Panc1 (cell line): ENCODE data around the gene PRLH. TPM values are rescaled to one million over a fixed set of nuclear protein-coding genes. Genes with fewer than 3 reads are reported as not detected.

ENCODE experiments used
- ATAC-seq: fragments of 200-7000 bp; cut with Tn5 transposase; 2 replicates; pipeline ENCODE4 v1.9.1; 2020; ENCODE audit warnings: mild to moderate bottlenecking, moderate library complexity
- BruUV-seq: library from RNA; stranded (reverse); fragments of 400-500 nt; replicated peaks from 2 replicates; lab custom pipeline; 2021; lab: Mats Ljungman, UMichigan
- CTCF ChIA-PET: fragments of 300-600 bp; sonication (Branson Sonifier 250); formaldehyde crosslinking; loops from one replicate; lab custom pipeline; 2022; ENCODE audit warnings: antibody characterized with exemption; lab: Charles Lee
- POLR2A ChIA-PET: fragments of 300-600 bp; sonication (Branson Sonifier 250); formaldehyde crosslinking; loops from one replicate; lab custom pipeline; 2022; ENCODE audit warnings: antibody characterized with exemption; lab: Charles Lee
- DNase-seq: peaks from one replicate; pipeline ENCODE4 v3.0.0-alpha.2; 2010; ENCODE audit warnings: low read depth, low spot score
- H3K27ac ChIP-seq: 2 replicates; pipeline ENCODE4 v1.5.1; 2011; ENCODE audit warnings: mild to moderate bottlenecking, low read length, inconsistent platforms
- H3K27me3 ChIP-seq: fragments of 200-500 bp; sonication (Bioruptor generic); 2 replicates; pipeline ENCODE4 v1.6.0; 2014; ENCODE audit warnings: low read length, inconsistent platforms; ENCODE audit not compliant: control insufficient read depth, insufficient read depth
- H3K36me3 ChIP-seq: fragments of 200-500 bp; sonication (Bioruptor generic); 2 replicates; pipeline ENCODE4 v1.5.1; 2014; ENCODE audit warnings: inconsistent platforms, mild to moderate bottlenecking, low read length, moderate library complexity; ENCODE audit not compliant: control insufficient read depth, insufficient read depth
- H3K4me1 ChIP-seq: 2 replicates; pipeline ENCODE4 v1.5.1; 2011; ENCODE audit warnings: inconsistent platforms, mild to moderate bottlenecking, low read length, moderate library complexity; ENCODE audit not compliant: control insufficient read depth, insufficient read depth
- H3K4me3 ChIP-seq, 2 experiments: 2 replicates each; pipeline ENCODE4 v1.5.1; 2011 to 2012; ENCODE audit warnings: low read depth in 2 of 2, low read length in 2 of 2, mild to moderate bottlenecking in 2 of 2, inconsistent platforms in 1 of 2, moderate library complexity in 1 of 2
- H3K9me3 ChIP-seq: fragments of 200-500 bp; sonication (Bioruptor generic); 2 replicates; pipeline ENCODE4 v1.5.1; 2014; ENCODE audit warnings: low read depth, mild to moderate bottlenecking, inconsistent platforms, low read length, moderate library complexity; ENCODE audit not compliant: control insufficient read depth, insufficient read depth
- POLR2AphosphoS5 ChIP-seq: IDR thresholded peaks from 2 replicates; pipeline ENCODE4 v1.6.1; 2012; ENCODE audit warnings: mild to moderate bottlenecking, low read depth, low read length, moderate library complexity
- SIN3A ChIP-seq: IDR thresholded peaks from 2 replicates; pipeline ENCODE4 v1.6.1; 2012; ENCODE audit warnings: low read depth, mild to moderate bottlenecking, low read length, moderate library complexity, borderline replicate concordance; ENCODE audit not compliant: insufficient read depth
- TCF7L2 ChIP-seq: IDR thresholded peaks from 2 replicates; pipeline ENCODE4 v1.6.1; 2011; ENCODE audit warnings: mild to moderate bottlenecking, low read depth, low read length, inconsistent platforms
- in situ Hi-C: cut with HindIII; loops from 2 replicates; pipeline ENCODE4 v1.10.0; 2016; ENCODE audit warnings: low sequenced_read_pairs, low pct_unique_long_range_greater_than_20kb
- intact Hi-C: fragments of 100-400 bp; cut with micrococcal nuclease; formaldehyde crosslinking; loops from one replicate; pipeline ENCODE4 v1.10.0; 2022; ENCODE audit not compliant: unreplicated experiment
- total RNA-seq: library from RNA; stranded (reverse); gene quantifications from one replicate; pipeline ENCODE4 v1.2.1, GENCODE V29; 2021; ENCODE audit not compliant: unreplicated experiment
- TF ChIP-seq, protein P1 (sequence below), 2 experiments: IDR thresholded peaks; 2 replicates each; pipeline ENCODE4 v1.6.1; 2011 to 2012; ENCODE audit warnings: low read depth in 2 of 2, control low read depth in 1 of 2, low read length in 1 of 2, mild to moderate bottlenecking in 1 of 2, moderate library complexity in 1 of 2; ENCODE audit not compliant: insufficient read depth in 1 of 2
- TF ChIP-seq, protein P2 (sequence below): fragments of 450-650 bp; IDR thresholded peaks from 2 replicates; pipeline ENCODE4 v1.5.1; 2017; ENCODE audit warnings: mild to moderate bottlenecking

Gene PRLH
- total RNA-seq, 1 experiment from 2014 or later: not detected

DNA sequence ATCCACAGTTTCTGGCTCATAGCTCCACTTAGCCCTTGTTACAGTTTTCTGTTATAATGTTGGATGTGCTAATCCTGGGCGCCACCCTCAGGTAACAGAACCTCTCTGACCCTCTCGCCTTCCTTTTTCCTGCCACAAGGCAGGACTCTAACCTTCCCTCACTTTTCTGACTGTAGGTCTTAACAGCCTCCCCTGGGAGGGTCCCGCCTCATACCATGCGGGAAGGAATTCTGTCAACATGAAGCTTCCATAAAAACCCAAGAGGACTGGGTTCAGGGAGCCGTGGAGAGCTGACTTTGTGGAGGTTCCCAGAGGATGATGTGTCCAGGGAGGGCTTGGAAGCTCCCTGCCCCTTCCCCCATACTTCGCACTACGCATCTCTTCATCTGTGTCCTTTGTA lies 36.0 kb downstream of the PRLH start:
- TF ChIP-seq, protein P1, sequence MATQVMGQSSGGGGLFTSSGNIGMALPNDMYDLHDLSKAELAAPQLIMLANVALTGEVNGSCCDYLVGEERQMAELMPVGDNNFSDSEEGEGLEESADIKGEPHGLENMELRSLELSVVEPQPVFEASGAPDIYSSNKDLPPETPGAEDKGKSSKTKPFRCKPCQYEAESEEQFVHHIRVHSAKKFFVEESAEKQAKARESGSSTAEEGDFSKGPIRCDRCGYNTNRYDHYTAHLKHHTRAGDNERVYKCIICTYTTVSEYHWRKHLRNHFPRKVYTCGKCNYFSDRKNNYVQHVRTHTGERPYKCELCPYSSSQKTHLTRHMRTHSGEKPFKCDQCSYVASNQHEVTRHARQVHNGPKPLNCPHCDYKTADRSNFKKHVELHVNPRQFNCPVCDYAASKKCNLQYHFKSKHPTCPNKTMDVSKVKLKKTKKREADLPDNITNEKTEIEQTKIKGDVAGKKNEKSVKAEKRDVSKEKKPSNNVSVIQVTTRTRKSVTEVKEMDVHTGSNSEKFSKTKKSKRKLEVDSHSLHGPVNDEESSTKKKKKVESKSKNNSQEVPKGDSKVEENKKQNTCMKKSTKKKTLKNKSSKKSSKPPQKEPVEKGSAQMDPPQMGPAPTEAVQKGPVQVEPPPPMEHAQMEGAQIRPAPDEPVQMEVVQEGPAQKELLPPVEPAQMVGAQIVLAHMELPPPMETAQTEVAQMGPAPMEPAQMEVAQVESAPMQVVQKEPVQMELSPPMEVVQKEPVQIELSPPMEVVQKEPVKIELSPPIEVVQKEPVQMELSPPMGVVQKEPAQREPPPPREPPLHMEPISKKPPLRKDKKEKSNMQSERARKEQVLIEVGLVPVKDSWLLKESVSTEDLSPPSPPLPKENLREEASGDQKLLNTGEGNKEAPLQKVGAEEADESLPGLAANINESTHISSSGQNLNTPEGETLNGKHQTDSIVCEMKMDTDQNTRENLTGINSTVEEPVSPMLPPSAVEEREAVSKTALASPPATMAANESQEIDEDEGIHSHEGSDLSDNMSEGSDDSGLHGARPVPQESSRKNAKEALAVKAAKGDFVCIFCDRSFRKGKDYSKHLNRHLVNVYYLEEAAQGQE (IDR thresholded peaks at IDR 0.05; ENCODE audit: insufficient read depth in 1 of 2, low read depth in 2 of 2, low read length in 1 of 2): no peak
- TF ChIP-seq SIN3A (no peak), POLR2AphosphoS5 (no peak), TCF7L2 (no peak)
- TF ChIP-seq, protein P2, sequence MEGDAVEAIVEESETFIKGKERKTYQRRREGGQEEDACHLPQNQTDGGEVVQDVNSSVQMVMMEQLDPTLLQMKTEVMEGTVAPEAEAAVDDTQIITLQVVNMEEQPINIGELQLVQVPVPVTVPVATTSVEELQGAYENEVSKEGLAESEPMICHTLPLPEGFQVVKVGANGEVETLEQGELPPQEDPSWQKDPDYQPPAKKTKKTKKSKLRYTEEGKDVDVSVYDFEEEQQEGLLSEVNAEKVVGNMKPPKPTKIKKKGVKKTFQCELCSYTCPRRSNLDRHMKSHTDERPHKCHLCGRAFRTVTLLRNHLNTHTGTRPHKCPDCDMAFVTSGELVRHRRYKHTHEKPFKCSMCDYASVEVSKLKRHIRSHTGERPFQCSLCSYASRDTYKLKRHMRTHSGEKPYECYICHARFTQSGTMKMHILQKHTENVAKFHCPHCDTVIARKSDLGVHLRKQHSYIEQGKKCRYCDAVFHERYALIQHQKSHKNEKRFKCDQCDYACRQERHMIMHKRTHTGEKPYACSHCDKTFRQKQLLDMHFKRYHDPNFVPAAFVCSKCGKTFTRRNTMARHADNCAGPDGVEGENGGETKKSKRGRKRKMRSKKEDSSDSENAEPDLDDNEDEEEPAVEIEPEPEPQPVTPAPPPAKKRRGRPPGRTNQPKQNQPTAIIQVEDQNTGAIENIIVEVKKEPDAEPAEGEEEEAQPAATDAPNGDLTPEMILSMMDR: no peak
- intact Hi-C loops: no loop called here
- H3K9me3 ChIP-seq: no peaks in the 10 kb centered on the region
- peak overlapping the region; percentile 32; the same call in 1 of the 2 replicates for H3K27ac ChIP-seq
- H3K27me3 ChIP-seq: no peaks in the 10 kb centered on the region
- no peaks in the 10 kb centered on the region for H3K36me3 ChIP-seq
- no peak for DNase-seq
- in situ Hi-C loops: no loop called here
- no peak overlapping the region for H3K4me3 ChIP-seq
- ChIA-PET POLR2A (interaction anchor here (0.9 kb wide), 1 partner anchor 21 kb away, joined by 3 read pairs; no protein-coding TSS in a partner anchor), CTCF (interaction anchor here (0.6 to 1.2 kb wide), 2 partner anchors 10 to 31 kb away, joined by 3 read pairs; no protein-coding TSS in a partner anchor)
- no peak for ATAC-seq
- no TSS peak for BruUV-seq
- H3K4me1 ChIP-seq: peaks cover 7% of the 10 kb centered on the region

DNA sequence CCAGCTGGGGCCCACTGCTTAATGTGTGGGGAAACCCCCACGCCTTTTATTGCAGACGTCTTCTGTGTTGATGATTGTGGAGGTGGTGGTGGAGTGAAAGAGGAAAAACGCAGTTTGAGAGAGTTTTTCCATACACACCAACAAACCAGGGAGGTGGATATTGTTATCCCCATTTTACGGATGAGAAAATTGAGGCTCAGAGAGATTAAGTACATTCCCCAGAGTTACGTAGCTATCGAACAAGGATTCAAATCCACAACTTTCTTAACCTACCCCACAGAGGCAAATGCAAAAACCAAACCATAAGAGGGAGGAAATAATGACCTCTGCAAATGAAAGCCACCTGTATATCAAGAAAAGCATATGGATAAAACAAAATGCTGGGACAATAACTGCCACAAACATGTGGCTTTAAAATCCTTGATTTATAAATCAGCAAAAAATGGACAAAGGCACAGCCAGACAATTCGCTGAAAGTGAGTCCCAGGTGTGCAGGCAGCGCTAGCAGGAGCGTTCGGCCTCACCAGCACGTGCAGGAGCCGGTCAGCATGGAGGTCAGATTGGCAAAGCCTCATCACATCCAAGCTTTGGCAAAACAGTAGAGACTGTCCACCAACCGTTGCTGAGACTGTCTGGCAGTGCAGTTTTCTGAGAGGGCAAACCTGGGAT lies 36.8 kb downstream of the PRLH start:
- BruUV-seq: no TSS peak
- Histone ChIP-seq H3K27ac (peak overlapping the region; percentile 32; the same call in 1 of the 2 replicates), H3K9me3 (no peaks in the 10 kb centered on the region), H3K4me3 (no peak overlapping the region; a peak in 1 of 4 replicates), H3K27me3 (no peaks in the 10 kb centered on the region), H3K36me3 (no peaks in the 10 kb centered on the region), H3K4me1 (peaks cover 7% of the 10 kb centered on the region)
- CTCF ChIA-PET: interaction anchor here (1.2 kb wide), 1 partner anchor 31 kb away, joined by 3 read pairs; no protein-coding TSS in a partner anchor
- in situ Hi-C loops: no loop called here
- no peak; the same call in 1 of the 2 replicates for ATAC-seq
- intact Hi-C loops: no loop called here
- no peak for DNase-seq
- POLR2A ChIA-PET: interaction anchor here (0.9 kb wide), 1 partner anchor 22 kb away, joined by 3 read pairs; no protein-coding TSS in a partner anchor
- TF ChIP-seq SIN3A (no peak), TCF7L2 (no peak), POLR2AphosphoS5 (no peak)
- TF ChIP-seq, protein P2: no peak
- TF ChIP-seq, protein P1 (IDR thresholded peaks at IDR 0.05; ENCODE audit: insufficient read depth in 1 of 2, low read depth in 2 of 2, low read length in 1 of 2): no peak
